Breast epithelium (tissue), 3 donors: Measurements from ENCODE around the gene ZIC5.

Experiments
- CTCF ChIP-seq, 3 donors: fragments of 450-650 bp; IDR thresholded peaks; one replicate each; pipeline ENCODE4 v1.5.1; 2016 to 2017; ENCODE audit warnings: antibody characterized with exemption in 3 of 3, mild to moderate bottlenecking in 3 of 3, moderate library complexity in 3 of 3
- POLR2A ChIP-seq: fragments of 450-650 bp; IDR thresholded peaks from one replicate; pipeline ENCODE4 v1.6.1; 2016; ENCODE audit warnings: antibody characterized with exemption, mild to moderate bottlenecking, moderate library complexity
- POLR2AphosphoS5 ChIP-seq, 3 donors: sonication (generic); formaldehyde crosslinking; IDR thresholded peaks; one replicate each; pipeline ENCODE4 v1.6.1; 2017; ENCODE audit warnings: antibody characterized with exemption in 3 of 3

GRCh38 chr13:99948411-99948810 is 23.2 kb downstream of the ZIC5 start:
- no peak for TF ChIP-seq CTCF (IDR thresholded peaks at IDR 0.05)
- no peak for TF ChIP-seq POLR2A
- no peak for TF ChIP-seq POLR2AphosphoS5 (IDR thresholded peaks at IDR 0.05)
